HL-60 (cell line): ENCODE data around the gene ESR2.

ENCODE experiments used
- GABPA ChIP-seq: IDR thresholded peaks from 2 replicates; pipeline ENCODE4 v1.6.1; 2012; ENCODE audit warnings: low read depth
- TF ChIP-seq, protein P1 (sequence below): IDR thresholded peaks from one replicate; pipeline ENCODE4 v1.5.1; 2011; ENCODE audit warnings: low read length, control low read depth, inconsistent platforms; ENCODE audit not compliant: insufficient read depth

- TF ChIP-seq, protein P1, sequence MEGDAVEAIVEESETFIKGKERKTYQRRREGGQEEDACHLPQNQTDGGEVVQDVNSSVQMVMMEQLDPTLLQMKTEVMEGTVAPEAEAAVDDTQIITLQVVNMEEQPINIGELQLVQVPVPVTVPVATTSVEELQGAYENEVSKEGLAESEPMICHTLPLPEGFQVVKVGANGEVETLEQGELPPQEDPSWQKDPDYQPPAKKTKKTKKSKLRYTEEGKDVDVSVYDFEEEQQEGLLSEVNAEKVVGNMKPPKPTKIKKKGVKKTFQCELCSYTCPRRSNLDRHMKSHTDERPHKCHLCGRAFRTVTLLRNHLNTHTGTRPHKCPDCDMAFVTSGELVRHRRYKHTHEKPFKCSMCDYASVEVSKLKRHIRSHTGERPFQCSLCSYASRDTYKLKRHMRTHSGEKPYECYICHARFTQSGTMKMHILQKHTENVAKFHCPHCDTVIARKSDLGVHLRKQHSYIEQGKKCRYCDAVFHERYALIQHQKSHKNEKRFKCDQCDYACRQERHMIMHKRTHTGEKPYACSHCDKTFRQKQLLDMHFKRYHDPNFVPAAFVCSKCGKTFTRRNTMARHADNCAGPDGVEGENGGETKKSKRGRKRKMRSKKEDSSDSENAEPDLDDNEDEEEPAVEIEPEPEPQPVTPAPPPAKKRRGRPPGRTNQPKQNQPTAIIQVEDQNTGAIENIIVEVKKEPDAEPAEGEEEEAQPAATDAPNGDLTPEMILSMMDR: no peak
- no peak for TF ChIP-seq GABPA
These were observed 174.7 kb downstream of the ESR2 start for GRCh38 chr14:64119500-64119899.
